Thymus (tissue), 11 donors: ENCODE data around the gene TMSB15C. TPM values are rescaled to one million over a fixed set of nuclear protein-coding genes. Genes with fewer than 3 reads are reported as not detected.
"Not testable (repeated sequence)": the region's sequence is repeated elsewhere in the genome, so short reads cannot be mapped to it uniquely, and the experiment has no call there.

Experiments
- DNase-seq, 9 donors: peaks; one replicate each; pipeline ENCODE4 v3.0.0-alpha.2; 2013; ENCODE audit warnings: low spot score in 9 of 9, low read depth in 6 of 9, missing footprints in 1 of 9
- H3K27ac ChIP-seq, 2 donors: one replicate each; pipeline ENCODE4 v1.5.1; 2013; ENCODE audit warnings: control low read depth in 1 of 2, low read depth in 1 of 2, low read length in 1 of 2, mild to moderate bottlenecking in 1 of 2, moderate library complexity in 1 of 2
- H3K27me3 ChIP-seq, 2 donors: one replicate each; pipeline ENCODE4 v1.5.1; 2013; ENCODE audit warnings: low read length in 1 of 2; ENCODE audit not compliant: control insufficient read depth in 2 of 2, insufficient read depth in 1 of 2
- H3K36me3 ChIP-seq, 2 donors: one replicate each; pipeline ENCODE4 v1.5.1; 2013; ENCODE audit warnings: low read length in 1 of 2, mild to moderate bottlenecking in 1 of 2, moderate library complexity in 1 of 2; ENCODE audit not compliant: control insufficient read depth in 2 of 2, insufficient read depth in 2 of 2
- H3K4me1 ChIP-seq, 2 donors: one replicate each; pipeline ENCODE4 v1.5.1; 2013; ENCODE audit warnings: low read length in 2 of 2; ENCODE audit not compliant: control insufficient read depth in 2 of 2, insufficient read depth in 2 of 2
- H3K4me3 ChIP-seq, 2 donors: one replicate each; pipeline ENCODE4 v1.5.1; 2013; ENCODE audit warnings: low read length in 2 of 2, control low read depth in 1 of 2, mild to moderate bottlenecking in 1 of 2
- H3K9me3 ChIP-seq, 2 donors: one replicate each; pipeline ENCODE4 v1.5.1; 2013; ENCODE audit warnings: low read length in 1 of 2, mild to moderate bottlenecking in 1 of 2; ENCODE audit not compliant: control insufficient read depth in 2 of 2, insufficient read depth in 1 of 2
- WGBS: extraction: QIAGEN DNeasy Blood & Tissue Kit; methylation state at CpG from one replicate; pipeline ENCODE4 v1.1.7; 2013; 5-methylcytosine and 5-hydroxymethylcytosine counted together
- polyA plus RNA-seq: library from polyadenylated mRNA; stranded (reverse); fragments of 200-250 nt; gene quantifications from one replicate; pipeline ENCODE4 v1.2.3, GENCODE V29; 2013
- total RNA-seq: library from RNA; stranded (reverse); fragments of 120-200 nt; gene quantifications from one replicate; pipeline ENCODE4 v1.2.4, GENCODE V29; 2013
- donor health status: healthy.

The TMSB15C gene
- total and polyA plus RNA-seq, 2 donors: 2.3 to 3.4 TPM

GRCh38 chrX:104077854-104078253 lies 1.8 kb upstream of the TMSB15C start:
- no CpG with 5 or more reads among the region's 6 CpGs for WGBS
- not testable (repeated sequence) for H3K4me3 ChIP-seq, H3K9me3 ChIP-seq, H3K27ac ChIP-seq, H3K27me3 ChIP-seq, H3K36me3 ChIP-seq, DNase-seq, H3K4me1 ChIP-seq

GRCh38 chrX:104062636-104063035 lies 13.4 kb downstream of the TMSB15C start:
- H3K4me1 ChIP-seq, H3K27ac ChIP-seq, H3K36me3 ChIP-seq, H3K27me3 ChIP-seq, H3K4me3 ChIP-seq, H3K9me3 ChIP-seq, DNase-seq: not testable (repeated sequence)
- WGBS: 97% methylated on average over 9 of the region's 18 CpGs

GRCh38 chrX:104054956-104055355 lies 21.1 kb downstream of the TMSB15C start:
- not testable (repeated sequence) for DNase-seq, H3K4me1 ChIP-seq, H3K36me3 ChIP-seq, H3K27me3 ChIP-seq, H3K4me3 ChIP-seq, H3K27ac ChIP-seq, H3K9me3 ChIP-seq
- WGBS: no CpG with 5 or more reads among the region's 13 CpGs

- Histone ChIP-seq H3K27ac (no peak overlapping the region), H3K27me3 (no peaks in the 10 kb centered on the region), H3K9me3 (no peaks in the 10 kb centered on the region), H3K36me3 (no peaks in the 10 kb centered on the region), H3K4me1 (no peaks in the 10 kb centered on the region), H3K4me3 (no peak overlapping the region)
- 97% methylated on average over 13 of the region's 13 CpGs for WGBS
- DNase-seq: no peak
Measured at GRCh38 chrX:104047171-104047570, 28.9 kb downstream of the TMSB15C start.

GRCh38 chrX:104045642-104046041 lies 30.4 kb downstream of the TMSB15C start:
- H3K4me3 ChIP-seq: no peak overlapping the region
- H3K27me3 ChIP-seq: no peaks in the 10 kb centered on the region
- WGBS: 90% methylated on average over 5 of the region's 5 CpGs
- no peak for DNase-seq
- no peaks in the 10 kb centered on the region for H3K36me3 ChIP-seq
- H3K4me1 ChIP-seq: no peaks in the 10 kb centered on the region
- H3K27ac ChIP-seq: no peak overlapping the region
- no peaks in the 10 kb centered on the region for H3K9me3 ChIP-seq

- DNase-seq: no peak
- H3K4me1 ChIP-seq: no peaks in the 10 kb centered on the region
- no peak overlapping the region for H3K4me3 ChIP-seq
- H3K9me3 ChIP-seq: no peaks in the 10 kb centered on the region
- H3K27me3 ChIP-seq: no peaks in the 10 kb centered on the region
- H3K27ac ChIP-seq: no peak overlapping the region
- no peaks in the 10 kb centered on the region for H3K36me3 ChIP-seq
- 92% methylated on average over 4 of the region's 4 CpGs for WGBS
Measured at GRCh38 chrX:104041003-104041402, 35.0 kb downstream of the TMSB15C start.

- no peak within 1 kb of the TSS for H3K4me3 ChIP-seq
- no peak within 1 kb of the TSS for H3K27ac ChIP-seq
- H3K9me3 ChIP-seq: no peaks in the 10 kb centered on the region
- no peak for DNase-seq
- WGBS: 94% methylated on average over 39 of the region's 39 CpGs
- no peaks in the 10 kb centered on the region for H3K27me3 ChIP-seq
- no peaks in the 10 kb centered on the region for H3K36me3 ChIP-seq
- H3K4me1 ChIP-seq: no peaks in the 10 kb centered on the region
Measured at GRCh38 chrX:104039689-104040505, 36.1 kb downstream of the TMSB15C start, which contains the start of gene H2BW2. TSS of gene H2BW2 (plus strand) at chrX:104039956. CDS start at chrX:104039995, 39 bp downstream.

Other genes starting within 250 kb of the TMSB15C start
- gene RAB9B, start 244.0 kb downstream of the TMSB15C start, total RNA-seq: 1.5 TPM
- 1.3 TPM for gene RAB9B, start 244.0 kb downstream of the TMSB15C start, polyA plus RNA-seq
- 9.1 TPM for gene TMSB15B, start 113.6 kb downstream of the TMSB15C start, total RNA-seq
- gene TMSB15B, start 113.6 kb downstream of the TMSB15C start, polyA plus RNA-seq: 10.9 TPM
- gene H2BW1, start 62.5 kb downstream of the TMSB15C start, total RNA-seq: not detected
- gene H2BW1, start 62.5 kb downstream of the TMSB15C start, polyA plus RNA-seq: not detected
- not detected for gene H2BW2, start 36.3 kb downstream of the TMSB15C start, total RNA-seq
- not detected for gene H2BW2, start 36.3 kb downstream of the TMSB15C start, polyA plus RNA-seq
- gene ZCCHC18, start 36.3 kb upstream of the TMSB15C start, total RNA-seq: 0.94 TPM
- 2.4 TPM for gene ZCCHC18, start 36.3 kb upstream of the TMSB15C start, polyA plus RNA-seq
- 6.1 TPM for gene SLC25A53, start 80.8 kb upstream of the TMSB15C start, total RNA-seq
- 3.0 TPM for gene SLC25A53, start 80.8 kb upstream of the TMSB15C start, polyA plus RNA-seq
- gene FAM199X, start 90.2 kb upstream of the TMSB15C start, total RNA-seq: 9.7 TPM
- 14.4 TPM for gene FAM199X, start 90.2 kb upstream of the TMSB15C start, polyA plus RNA-seq
- 0.05 TPM for gene ESX1, start 178.7 kb upstream of the TMSB15C start, total RNA-seq
- 0.05 TPM for gene ESX1, start 178.7 kb upstream of the TMSB15C start, polyA plus RNA-seq